A549 treated with CpdA at 1 μM for 4 hours (cell line): ENCODE data around the gene SNAI1. TPM values are rescaled to one million over a fixed set of nuclear protein-coding genes. Genes with fewer than 3 reads are reported as not detected.

Source experiments
- total RNA-seq: library from RNA; stranded (reverse); fragments of 200-300 nt; extraction: Qiagen RNA extraction; gene quantifications from 5 replicates; pipeline ENCODE4 v1.2.3, GENCODE V29; 2022; ENCODE audit warnings: low read depth

Gene SNAI1
- total RNA-seq: 11.6 to 21.6 TPM (median 19.3 TPM) in 5 replicates

DNA sequence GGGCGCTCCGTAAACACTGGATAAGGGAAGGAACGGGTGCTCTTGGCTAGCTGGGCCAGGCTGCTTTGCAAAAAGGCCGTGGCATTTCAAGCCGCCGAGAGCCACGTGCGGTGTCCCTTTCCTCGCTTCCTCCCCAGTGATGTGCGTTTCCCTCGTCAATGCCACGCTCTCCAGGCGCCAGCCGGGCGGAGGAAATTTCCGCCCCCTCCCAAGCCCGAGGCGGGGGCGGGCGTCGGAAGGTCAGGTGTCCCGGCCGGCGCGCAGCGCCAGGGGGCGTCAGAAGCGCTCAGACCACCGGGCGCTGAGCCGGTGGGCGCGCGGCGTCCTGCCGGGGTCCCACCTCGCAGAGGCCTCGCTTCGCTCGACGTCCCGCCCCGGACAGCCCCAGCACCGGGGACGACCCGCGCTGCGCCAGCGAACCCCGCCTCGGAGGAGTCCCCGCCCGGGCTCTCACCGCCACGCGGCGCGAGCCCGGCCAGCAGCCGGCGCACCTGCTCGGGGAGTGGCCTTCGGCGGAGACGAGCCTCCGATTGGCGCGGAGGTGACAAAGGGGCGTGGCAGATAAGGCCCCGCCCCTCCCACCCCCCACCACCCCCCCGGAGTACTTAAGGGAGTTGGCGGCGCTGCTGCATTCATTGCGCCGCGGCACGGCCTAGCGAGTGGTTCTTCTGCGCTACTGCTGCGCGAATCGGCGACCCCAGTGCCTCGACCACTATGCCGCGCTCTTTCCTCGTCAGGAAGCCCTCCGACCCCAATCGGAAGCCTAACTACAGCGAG is at the start of gene SNAI1:
SNAI1 (plus strand) TSS at position 635 of the 777 bp plus-strand sequence; CDS start at position 715, 80 bp downstream.

GRCh38 chr20:49936153-49937026 is 46.4 kb upstream of the SNAI1 start, which contains the start of gene RNF114:
Gene RNF114, plus strand, starts transcription at chr20:49936397. Its CDS starts 16 bp downstream, at chr20:49936413.

Other genes starting within 250 kb of the SNAI1 start
- 7.3 to 9.3 TPM (median 8.3 TPM) in 5 replicates for gene SLC9A8, start 170.2 kb upstream of the SNAI1 start, total RNA-seq
- gene SPATA2, start 67.5 kb upstream of the SNAI1 start, total RNA-seq: 8.0 to 9.6 TPM (median 8.3 TPM) in 5 replicates
- gene RNF114, start 46.6 kb upstream of the SNAI1 start, total RNA-seq: 69.9 to 79.6 TPM (median 71.0 TPM) in 5 replicates
- 112 to 154 TPM (median 116 TPM) in 5 replicates for gene UBE2V1, start 130.2 kb downstream of the SNAI1 start, total RNA-seq
- 36.8 to 54.9 TPM (median 50.2 TPM) in 5 replicates for gene PEDS1, start 170.7 kb downstream of the SNAI1 start, total RNA-seq
- gene CEBPB, start 207.8 kb downstream of the SNAI1 start, total RNA-seq: 75.4 to 222 TPM (median 175 TPM) in 5 replicates